H1 (cell line): Measurements from ENCODE around the gene RASAL2.

Experiments used
- CREB1 ChIP-seq: IDR thresholded peaks from 2 replicates; pipeline ENCODE4 v1.6.1; 2012; ENCODE audit warnings: inconsistent platforms
- EP300 ChIP-seq, 2 experiments: IDR thresholded peaks; 1 replicate in 1 of 2; 2 replicates in 1 of 2; pipeline ENCODE4 v1.6.1; 2011 to 2012; ENCODE audit warnings: low read depth in 2 of 2, low read length in 2 of 2, mild to moderate bottlenecking in 2 of 2, borderline replicate concordance in 1 of 2, inconsistent platforms in 1 of 2, moderate library complexity in 1 of 2
- EZH2 ChIP-seq: fragments of 200-600 bp; sonication (generic); IDR thresholded peaks from 2 replicates; pipeline ENCODE4 v1.7.1; 2012; ENCODE audit warnings: low read depth, mild to moderate bottlenecking, moderate library complexity, low read length, inconsistent platforms; ENCODE audit not compliant: severe bottlenecking
- GTF2F1 ChIP-seq: IDR thresholded peaks from 2 replicates; pipeline ENCODE4 v1.6.1; 2012; ENCODE audit warnings: low read depth, low read length, improper control_type of control experiment, borderline replicate concordance
- JUN ChIP-seq: IDR thresholded peaks from 2 replicates; pipeline ENCODE4 v1.6.1; 2011; ENCODE audit warnings: low read depth, mild to moderate bottlenecking, improper control_type of control experiment, low read length
- JUND ChIP-seq: IDR thresholded peaks from 2 replicates; pipeline ENCODE4 v1.6.1; 2011; ENCODE audit warnings: mild to moderate bottlenecking, improper control_type of control experiment, low read length
- PHF8 ChIP-seq: fragments of 200-600 bp; sonication (generic); conservative IDR thresholded peaks from 2 replicates; pipeline ENCODE4 v1.7.1; 2012; ENCODE audit warnings: low read depth, mild to moderate bottlenecking, inconsistent platforms, low read length, moderate library complexity
- SIN3A ChIP-seq, 2 experiments: IDR thresholded peaks in 1 of 2; conservative IDR thresholded peaks in 1 of 2; 2 replicates each; pipeline ENCODE4 v1.6.1; 2011 to 2012; ENCODE audit warnings: low read length in 2 of 2, improper control_type of control experiment in 1 of 2, low read depth in 1 of 2, mild to moderate bottlenecking in 1 of 2
- TF ChIP-seq, protein P1 (sequence below), 3 experiments: IDR thresholded peaks; 1 replicate in 2 of 3; 2 replicates in 1 of 3; pipeline versions ENCODE4 v1.5.1 to v1.6.1; 2011; ENCODE audit warnings: low read length in 3 of 3, mild to moderate bottlenecking in 3 of 3, inconsistent platforms in 2 of 3, low read depth in 1 of 3, moderate library complexity in 1 of 3; ENCODE audit not compliant: insufficient read depth in 1 of 3; ENCODE audit errors: control extremely low read depth in 1 of 3

- TF ChIP-seq, protein P1, sequence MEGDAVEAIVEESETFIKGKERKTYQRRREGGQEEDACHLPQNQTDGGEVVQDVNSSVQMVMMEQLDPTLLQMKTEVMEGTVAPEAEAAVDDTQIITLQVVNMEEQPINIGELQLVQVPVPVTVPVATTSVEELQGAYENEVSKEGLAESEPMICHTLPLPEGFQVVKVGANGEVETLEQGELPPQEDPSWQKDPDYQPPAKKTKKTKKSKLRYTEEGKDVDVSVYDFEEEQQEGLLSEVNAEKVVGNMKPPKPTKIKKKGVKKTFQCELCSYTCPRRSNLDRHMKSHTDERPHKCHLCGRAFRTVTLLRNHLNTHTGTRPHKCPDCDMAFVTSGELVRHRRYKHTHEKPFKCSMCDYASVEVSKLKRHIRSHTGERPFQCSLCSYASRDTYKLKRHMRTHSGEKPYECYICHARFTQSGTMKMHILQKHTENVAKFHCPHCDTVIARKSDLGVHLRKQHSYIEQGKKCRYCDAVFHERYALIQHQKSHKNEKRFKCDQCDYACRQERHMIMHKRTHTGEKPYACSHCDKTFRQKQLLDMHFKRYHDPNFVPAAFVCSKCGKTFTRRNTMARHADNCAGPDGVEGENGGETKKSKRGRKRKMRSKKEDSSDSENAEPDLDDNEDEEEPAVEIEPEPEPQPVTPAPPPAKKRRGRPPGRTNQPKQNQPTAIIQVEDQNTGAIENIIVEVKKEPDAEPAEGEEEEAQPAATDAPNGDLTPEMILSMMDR (IDR thresholded peaks at IDR 0.05; ENCODE audit: control extremely low read depth in 1 of 3, insufficient read depth in 1 of 3, low read depth in 1 of 3, low read length in 3 of 3): no peak
- TF ChIP-seq SIN3A (conservative IDR thresholded peaks at IDR 0.05 in 1 of 2, IDR thresholded peaks at IDR 0.05 in 1 of 2; ENCODE audit: low read depth in 1 of 2, low read length in 2 of 2): no peak
- no peak for TF ChIP-seq EZH2
- TF ChIP-seq EP300 (IDR thresholded peaks at IDR 0.05; ENCODE audit: borderline replicate concordance in 1 of 2, low read depth in 2 of 2, low read length in 2 of 2): no peak
- no peak for TF ChIP-seq CREB1
- no peak for TF ChIP-seq JUN
- no peak for TF ChIP-seq GTF2F1
- no peak for TF ChIP-seq JUND
- no peak for TF ChIP-seq PHF8
Measured at GRCh38 chr1:178442925-178443324, 349.0 kb downstream of the RASAL2 start.
